ENCODE results near the gene C6orf15. TPM values are rescaled to one million over a fixed set of nuclear protein-coding genes. Genes with fewer than 3 reads are reported as not detected.

Gene C6orf15
- total RNA-seq, 2 donors from 2014 or later: not detected

GRCh38 chr6:31114970-31115849, 2.8 kb upstream of the C6orf15 start:
- intact Hi-C loops (cut with DNase I): no loop called here
- peak; percentile 29 for DNase-seq (ENCODE audit: low spot score)

- peak; percentile 95 for DNase-seq (ENCODE audit: low spot score)
- intact Hi-C loops (cut with DNase I): no loop called here
These were observed 2.1 kb upstream of the C6orf15 start, which contains the start of gene PSORS1C1 for GRCh38 chr6:31114541-31114878. Gene PSORS1C1 (plus strand): TSS chr6:31114800. CDS start chr6:31129633, 14,833 bp downstream.

- DNase-seq (ENCODE audit: low spot score): no peak
- intact Hi-C loops (cut with DNase I): no loop called here
These were observed 1.6 kb upstream of the C6orf15 start for GRCh38 chr6:31113861-31114540.

- DNase-seq (ENCODE audit: low spot score): no peak
- intact Hi-C loops (cut with DNase I): no loop called here
These were observed 663 bp downstream of the C6orf15 start for GRCh38 chr6:31111712-31112111.

- DNase-seq (ENCODE audit: low spot score): no peak
- intact Hi-C loops (cut with DNase I): no loop called here
These were observed 1.4 kb downstream of the C6orf15 start for GRCh38 chr6:31110825-31111582.

GRCh38 chr6:31107052-31107451, 5.3 kb downstream of the C6orf15 start:
- DNase-seq (ENCODE audit: low spot score): no peak
- intact Hi-C loops (cut with DNase I): no loop called here

- DNase-seq (ENCODE audit: low spot score): no peak
- intact Hi-C loops (cut with DNase I): no loop called here
These were observed 9.2 kb downstream of the C6orf15 start for GRCh38 chr6:31103136-31103535.

- DNase-seq (ENCODE audit: low spot score): no peak
- intact Hi-C loops (cut with DNase I): loop anchor here in 1 of 2 donors (10.0 kb wide), 1 partner anchor 434 kb away; no protein-coding TSS in a partner anchor
These were observed 13.9 kb downstream of the C6orf15 start for GRCh38 chr6:31098449-31098938.

GRCh38 chr6:31096656-31097055, 15.7 kb downstream of the C6orf15 start:
- no peak for DNase-seq (ENCODE audit: low spot score)

GRCh38 chr6:31096215-31096614, 16.2 kb downstream of the C6orf15 start:
- intact Hi-C loops (cut with DNase I): loop anchor here in 1 of 2 donors (10.0 kb wide), 1 partner anchor 431 kb away; no protein-coding TSS in a partner anchor
- no peak for DNase-seq (ENCODE audit: low spot score)

More at GRCh38 chr6:31096656-31097055, 15.7 kb downstream of the C6orf15 start:
- intact Hi-C loops (cut with DNase I): loop anchor here in 1 of 2 donors (10.0 kb wide), 1 partner anchor 432 kb away; no protein-coding TSS in a partner anchor

- no peak for DNase-seq (ENCODE audit: low spot score)
- intact Hi-C loops (cut with DNase I): loop anchor here in 1 of 2 donors (10.0 kb wide), 1 partner anchor 430 kb away; no protein-coding TSS in a partner anchor
These were observed 17.9 kb downstream of the C6orf15 start for GRCh38 chr6:31094389-31094881.

- no peak for DNase-seq (ENCODE audit: low spot score)
These were observed 19.4 kb downstream of the C6orf15 start for GRCh38 chr6:31092769-31093505.

GRCh38 chr6:31092238-31092637, 20.1 kb downstream of the C6orf15 start:
- intact Hi-C loops (cut with DNase I): loop anchor here in 1 of 2 donors (10.0 kb wide), 1 partner anchor 427 kb away; no protein-coding TSS in a partner anchor
- no peak for DNase-seq (ENCODE audit: low spot score)

More at GRCh38 chr6:31092769-31093505, 19.4 kb downstream of the C6orf15 start:
- intact Hi-C loops (cut with DNase I): loop anchor here in 1 of 2 donors (10.0 kb wide), 1 partner anchor 428 kb away; no protein-coding TSS in a partner anchor

- intact Hi-C loops (cut with DNase I): loop anchor here in 1 of 2 donors (10.0 kb wide), 1 partner anchor 427 kb away; no protein-coding TSS in a partner anchor
- no peak for DNase-seq (ENCODE audit: low spot score)
These were observed 20.7 kb downstream of the C6orf15 start for GRCh38 chr6:31091680-31092079.

GRCh38 chr6:31090973-31091364, 21.4 kb downstream of the C6orf15 start:
- intact Hi-C loops (cut with DNase I): loop anchor here in 1 of 2 donors (10.0 kb wide), 1 partner anchor 426 kb away; no protein-coding TSS in a partner anchor
- DNase-seq (ENCODE audit: low spot score): no peak

- intact Hi-C loops (cut with DNase I): loop anchor here in 1 of 2 donors (10.0 kb wide), 1 partner anchor 426 kb away; no protein-coding TSS in a partner anchor
These were observed 22.0 kb downstream of the C6orf15 start for GRCh38 chr6:31090275-31090972.

GRCh38 chr6:31087494-31088089, 24.8 kb downstream of the C6orf15 start:
- intact Hi-C loops (cut with DNase I): no loop called here

More at GRCh38 chr6:31090275-31090972, 22.0 kb downstream of the C6orf15 start:
- DNase-seq (ENCODE audit: low spot score): no peak

More at GRCh38 chr6:31087494-31088089, 24.8 kb downstream of the C6orf15 start:
- DNase-seq (ENCODE audit: low spot score): peak; percentile 92

Data from posterior vena cava (tissue), 2 donors.